Measurements from ENCODE around the gene RFX8. TPM values are rescaled to one million over a fixed set of nuclear protein-coding genes. Genes with fewer than 3 reads are reported as not detected.

RFX8 gene
- total and polyA plus RNA-seq, 2 of the 13 experiments (the other 11 are each of a cell fraction or from before 2014, with no cell fraction given), result not detected

- TF ChIP-seq TFE3 (CRISPR knock-in tag; IDR thresholded peaks at IDR 0.05) (no peak), ZFP62 (CRISPR knock-in tag; IDR thresholded peaks at IDR 0.05) (no peak), U2AF2 (IDR thresholded peaks at IDR 0.05; ENCODE audit: low read depth, low read length) (no peak)
Observed at GRCh38 chr2:101400506-101401325, 74.2 kb downstream of the RFX8 start (continued).

- CTCF ChIA-PET (ENCODE audit: low intra/inter-chr PET ratio, low total read pairs), result no interaction called here
- Histone ChIP-seq H3K27me3 (ENCODE audit: control insufficient read depth in 1 of 2, insufficient read depth in 2 of 2, low read length in 2 of 2) (peaks cover 4 to 80% of the 10 kb centered on the region in 2 experiments; a peak in 3 of 5 replicates), H3K36me3 (replicated peaks in 1 of 2; ENCODE audit: control insufficient read depth in 1 of 2, insufficient read depth in 2 of 2, low read length in 2 of 2) (no peaks in the 10 kb centered on the region), H3K9ac (ENCODE audit: insufficient read depth, low read depth, low read length) (no peak overlapping the region), H3K27ac (ENCODE audit: extremely low read length, insufficient read depth, low read length) (no peak overlapping the region), H3K79me2 (ENCODE audit: insufficient read depth, low read length) (no peaks in the 10 kb centered on the region), H3K9me3 (ENCODE audit: low read length) (no peaks in the 10 kb centered on the region), H3K4me1 (ENCODE audit: insufficient read depth, low read length) (peaks cover 6% of the 10 kb centered on the region; the same call in 1 of the 2 replicates), H3K4me2 (ENCODE audit: low read depth, low read length) (no peak overlapping the region), H4K20me1 (ENCODE audit: insufficient read depth, low read length) (no peaks in the 10 kb centered on the region), H3K4me3 (replicated peaks in 1 of 3; ENCODE audit: insufficient read depth in 1 of 3, low read depth in 2 of 3, low read length in 3 of 3) (no peak overlapping the region), H2AFZ (ENCODE audit: low read length) (no peak overlapping the region)
- WGBS (ENCODE audit: low lambda C conversion rate), result 40% methylated on average over 8 of the region's 8 CpGs
- FAIRE-seq, result no peak
- no peak for ATAC-seq
- POLR2A ChIA-PET, result no interaction called here
- BruUV-seq (replicated peaks), result no TSS peak
- in situ Hi-C loops (cut with HindIII; ENCODE audit: extremely low pct_ligation_motif_present, low pct_unique_long_range_greater_than_20kb), result no loop called here
- intact Hi-C loops (cut with micrococcal nuclease; ENCODE audit: unreplicated experiment), result no loop called here
- no peak for DNase-seq (ENCODE audit: low spot score)
- TF ChIP-seq FOXK1 (CRISPR knock-in tag; IDR thresholded peaks at IDR 0.05; ENCODE audit: borderline replicate concordance, low read depth), result no peak
- TF ChIP-seq ZNF331 (CRISPR knock-in tag; IDR thresholded peaks at IDR 0.05), result no peak
- TF ChIP-seq NFRKB (IDR thresholded peaks at IDR 0.05), result no peak
- no peak for TF ChIP-seq ZNF710 (CRISPR knock-in tag; IDR thresholded peaks at IDR 0.05; ENCODE audit: borderline replicate concordance)
- no peak for TF ChIP-seq ZNF589 (CRISPR knock-in tag; conservative IDR thresholded peaks at IDR 0.05)
- TF ChIP-seq ZBTB40 (IDR thresholded peaks at IDR 0.05), result no peak
- no peak for TF ChIP-seq ZBTB40 (CRISPR knock-in tag; IDR thresholded peaks at IDR 0.05)
Observed at GRCh38 chr2:101400048-101400447, 74.9 kb downstream of the RFX8 start.
